ENCODE data around the gene FOXP3.

DNA sequence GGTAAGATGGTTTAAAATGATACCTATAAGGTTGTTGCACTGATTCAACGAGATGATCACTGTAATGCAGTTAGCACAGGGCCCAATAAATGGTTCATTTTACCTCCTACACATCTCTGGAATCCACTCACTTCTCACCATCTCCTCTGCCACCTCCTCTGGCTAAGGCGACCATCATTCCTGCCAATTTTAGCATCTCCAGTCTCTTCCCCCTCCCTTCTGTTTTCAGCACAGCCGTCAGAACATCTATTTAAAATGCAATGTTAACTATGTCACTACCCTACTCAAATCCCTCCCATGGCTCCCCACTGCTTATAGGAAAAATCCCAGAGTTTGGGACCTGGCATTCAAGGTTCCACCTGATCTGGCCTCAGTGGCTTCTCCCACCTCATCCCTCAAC is 61.0 kb downstream of the FOXP3 start:
- TF ChIP-seq, protein P1, sequence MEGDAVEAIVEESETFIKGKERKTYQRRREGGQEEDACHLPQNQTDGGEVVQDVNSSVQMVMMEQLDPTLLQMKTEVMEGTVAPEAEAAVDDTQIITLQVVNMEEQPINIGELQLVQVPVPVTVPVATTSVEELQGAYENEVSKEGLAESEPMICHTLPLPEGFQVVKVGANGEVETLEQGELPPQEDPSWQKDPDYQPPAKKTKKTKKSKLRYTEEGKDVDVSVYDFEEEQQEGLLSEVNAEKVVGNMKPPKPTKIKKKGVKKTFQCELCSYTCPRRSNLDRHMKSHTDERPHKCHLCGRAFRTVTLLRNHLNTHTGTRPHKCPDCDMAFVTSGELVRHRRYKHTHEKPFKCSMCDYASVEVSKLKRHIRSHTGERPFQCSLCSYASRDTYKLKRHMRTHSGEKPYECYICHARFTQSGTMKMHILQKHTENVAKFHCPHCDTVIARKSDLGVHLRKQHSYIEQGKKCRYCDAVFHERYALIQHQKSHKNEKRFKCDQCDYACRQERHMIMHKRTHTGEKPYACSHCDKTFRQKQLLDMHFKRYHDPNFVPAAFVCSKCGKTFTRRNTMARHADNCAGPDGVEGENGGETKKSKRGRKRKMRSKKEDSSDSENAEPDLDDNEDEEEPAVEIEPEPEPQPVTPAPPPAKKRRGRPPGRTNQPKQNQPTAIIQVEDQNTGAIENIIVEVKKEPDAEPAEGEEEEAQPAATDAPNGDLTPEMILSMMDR (IDR thresholded peaks at IDR 0.05; ENCODE audit: poor library complexity), result no peak
- TF ChIP-seq EZH2 (IDR thresholded peaks at IDR 0.05; ENCODE audit: borderline replicate concordance), result no peak
- no peak for TF ChIP-seq EZH2phosphoT487 (IDR thresholded peaks at IDR 0.05; ENCODE audit: low read depth, severe bottlenecking, unreplicated experiment)

Data from hepatocyte (in vitro differentiated cells).